HL-60 (cell line): ENCODE data around the gene ALAD.

Experiments used
- CTCF ChIP-seq: IDR thresholded peaks from one replicate; pipeline ENCODE4 v1.5.1; 2011; ENCODE audit warnings: low read length, control low read depth, inconsistent platforms; ENCODE audit not compliant: insufficient read depth
- GABPA ChIP-seq: IDR thresholded peaks from 2 replicates; pipeline ENCODE4 v1.6.1; 2012; ENCODE audit warnings: low read depth
- POLR2AphosphoS5 ChIP-seq: IDR thresholded peaks from 2 replicates; pipeline ENCODE4 v1.6.1; 2012; ENCODE audit warnings: low read depth
- REST ChIP-seq: IDR thresholded peaks from 2 replicates; pipeline ENCODE4 v1.6.1; 2012; ENCODE audit warnings: low read depth; ENCODE audit not compliant: insufficient replicate concordance

- TF ChIP-seq CTCF (no peak), POLR2AphosphoS5 (no peak), GABPA (no peak), REST (no peak)
Measured at GRCh38 chr9:113380869-113381378, 20.2 kb downstream of the ALAD start.
